ENCODE results near the gene PPARG.

- TF ChIP-seq EZH2 (IDR thresholded peaks at IDR 0.05; ENCODE audit: low read depth) = no peak
- TF ChIP-seq CTCF (conservative IDR thresholded peaks at IDR 0.05) = no peak
Measured at GRCh38 chr3:12321015-12321414, 32.1 kb downstream of the PPARG start.
